ENCODE measurements around the gene CREB3L2. TPM values are rescaled to one million over a fixed set of nuclear protein-coding genes. Genes with fewer than 3 reads are reported as not detected.

CREB3L2 gene
- total RNA-seq, 1 donor from 2014 or later = 61.8 TPM

DNA sequence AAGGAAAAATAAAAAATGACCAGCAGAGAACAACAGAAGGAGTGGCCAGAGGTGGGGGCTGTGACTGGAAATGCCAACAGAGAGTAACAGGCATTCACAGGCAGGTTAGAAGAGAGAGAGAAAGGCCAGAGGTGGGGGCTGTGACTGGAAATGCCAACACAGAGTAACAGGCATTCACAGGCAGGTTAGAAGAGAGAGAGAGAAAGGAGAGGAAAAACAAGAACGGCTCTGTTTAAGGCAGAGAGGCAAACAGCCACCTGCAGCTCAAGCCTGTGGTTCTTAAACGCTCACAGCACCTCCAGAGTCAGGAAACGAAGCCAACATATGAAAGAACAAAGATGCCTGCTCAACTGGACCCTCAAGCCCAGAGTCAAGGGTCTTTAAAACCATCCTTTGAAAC, 115.6 kb downstream of the CREB3L2 start:
- DNase-seq (no peak), ATAC-seq (no peak)
- intact Hi-C loops (cut with DNase I) = loop anchor here (10.0 kb wide), 1 partner anchor 231 kb away; no protein-coding TSS in a partner anchor
- Histone ChIP-seq H3K4me3 (no peak overlapping the region), H3K36me3 (peaks cover 62% of the 10 kb centered on the region), H3K4me1 (no peaks in the 10 kb centered on the region), H3K27ac (no peak overlapping the region), H3K9me3 (no peaks in the 10 kb centered on the region), H3K27me3 (no peaks in the 10 kb centered on the region)
- TF ChIP-seq, protein P1, sequence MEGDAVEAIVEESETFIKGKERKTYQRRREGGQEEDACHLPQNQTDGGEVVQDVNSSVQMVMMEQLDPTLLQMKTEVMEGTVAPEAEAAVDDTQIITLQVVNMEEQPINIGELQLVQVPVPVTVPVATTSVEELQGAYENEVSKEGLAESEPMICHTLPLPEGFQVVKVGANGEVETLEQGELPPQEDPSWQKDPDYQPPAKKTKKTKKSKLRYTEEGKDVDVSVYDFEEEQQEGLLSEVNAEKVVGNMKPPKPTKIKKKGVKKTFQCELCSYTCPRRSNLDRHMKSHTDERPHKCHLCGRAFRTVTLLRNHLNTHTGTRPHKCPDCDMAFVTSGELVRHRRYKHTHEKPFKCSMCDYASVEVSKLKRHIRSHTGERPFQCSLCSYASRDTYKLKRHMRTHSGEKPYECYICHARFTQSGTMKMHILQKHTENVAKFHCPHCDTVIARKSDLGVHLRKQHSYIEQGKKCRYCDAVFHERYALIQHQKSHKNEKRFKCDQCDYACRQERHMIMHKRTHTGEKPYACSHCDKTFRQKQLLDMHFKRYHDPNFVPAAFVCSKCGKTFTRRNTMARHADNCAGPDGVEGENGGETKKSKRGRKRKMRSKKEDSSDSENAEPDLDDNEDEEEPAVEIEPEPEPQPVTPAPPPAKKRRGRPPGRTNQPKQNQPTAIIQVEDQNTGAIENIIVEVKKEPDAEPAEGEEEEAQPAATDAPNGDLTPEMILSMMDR (IDR thresholded peaks at IDR 0.05) = no peak

DNA sequence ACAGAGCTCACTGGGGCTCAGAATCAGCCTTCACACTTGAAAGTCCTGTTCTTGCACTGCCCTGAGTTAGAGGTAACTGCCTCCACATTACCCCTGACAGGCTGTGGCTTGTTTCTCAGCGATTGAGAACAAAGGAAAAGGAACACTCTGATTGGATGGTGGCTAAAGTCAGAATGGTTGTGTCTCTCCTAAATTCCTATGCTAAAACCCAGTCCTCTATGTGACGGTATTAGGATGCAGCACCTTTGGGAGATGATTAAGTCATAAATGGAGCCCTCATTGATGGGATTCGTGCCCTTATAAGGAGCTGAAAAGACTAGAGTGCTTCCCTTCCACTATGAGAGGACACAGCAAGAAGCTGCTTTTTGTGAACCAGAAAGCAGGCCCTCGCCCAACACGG, 116.2 kb downstream of the CREB3L2 start:
- Histone ChIP-seq H3K36me3 (peaks cover 68% of the 10 kb centered on the region), H3K27me3 (no peaks in the 10 kb centered on the region), H3K4me3 (no peak overlapping the region), H3K27ac (no peak overlapping the region), H3K4me1 (no peaks in the 10 kb centered on the region), H3K9me3 (no peaks in the 10 kb centered on the region)
- DNase-seq (no peak), ATAC-seq (no peak)
- TF ChIP-seq, protein P1 (IDR thresholded peaks at IDR 0.05) = no peak
- intact Hi-C loops (cut with DNase I) = loop anchor here (10.0 kb wide), 1 partner anchor 231 kb away; no protein-coding TSS in a partner anchor

DNA sequence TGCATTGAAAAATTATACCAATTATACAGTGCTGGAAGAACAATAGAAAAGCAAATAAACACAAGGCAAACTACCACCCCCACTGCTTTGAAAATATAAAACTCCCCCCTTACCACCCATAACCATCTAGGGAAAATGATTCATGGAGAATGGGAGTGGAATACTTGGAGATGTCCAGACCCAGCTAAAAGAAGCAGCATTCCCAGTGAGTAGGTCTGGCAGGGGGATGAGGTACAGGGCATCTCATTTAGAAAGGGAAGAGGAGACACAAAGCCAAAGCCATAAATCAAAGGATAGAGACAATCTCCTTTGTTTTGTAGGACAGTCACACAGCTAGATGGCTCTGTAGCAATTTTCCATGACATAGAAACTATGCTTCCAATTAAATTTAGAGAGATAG, 119.1 kb downstream of the CREB3L2 start:
- ATAC-seq (no peak), DNase-seq (no peak)
- Histone ChIP-seq H3K4me1 (no peaks in the 10 kb centered on the region), H3K36me3 (peaks cover 93% of the 10 kb centered on the region), H3K27me3 (no peaks in the 10 kb centered on the region), H3K27ac (no peak overlapping the region), H3K4me3 (no peak overlapping the region), H3K9me3 (no peaks in the 10 kb centered on the region)
- intact Hi-C loops (cut with DNase I) = loop anchor here (10.0 kb wide), 1 partner anchor 228 kb away; no protein-coding TSS in a partner anchor
- TF ChIP-seq, protein P1 (IDR thresholded peaks at IDR 0.05) = no peak

DNA sequence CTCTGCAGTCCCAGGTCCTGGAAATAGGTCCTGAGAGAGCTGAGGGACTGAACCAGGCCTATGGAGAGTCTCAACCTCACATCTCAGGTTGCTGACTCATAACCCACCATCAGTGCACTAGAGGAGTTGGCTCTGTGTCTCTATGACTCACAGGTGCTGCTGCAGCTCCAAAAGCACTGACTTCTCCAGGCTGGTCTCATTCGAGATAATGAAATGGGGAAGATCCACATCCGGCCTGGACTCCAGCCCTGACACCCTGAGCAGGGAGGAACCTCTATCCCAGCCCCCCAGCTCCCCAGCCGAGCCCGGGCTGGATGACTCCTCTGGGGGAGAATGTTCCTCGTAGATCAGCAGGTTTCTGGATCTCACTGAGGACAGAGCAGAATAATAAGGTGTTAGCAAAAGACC, 119.6 kb downstream of the CREB3L2 start:
- intact Hi-C loops (cut with DNase I) = loop anchor here (10.0 kb wide), 1 partner anchor 227 kb away; no protein-coding TSS in a partner anchor
- DNase-seq = no peak
- Histone ChIP-seq H3K9me3 (no peaks in the 10 kb centered on the region), H3K27ac (no peak overlapping the region), H3K27me3 (no peaks in the 10 kb centered on the region), H3K4me1 (no peaks in the 10 kb centered on the region), H3K36me3 (peaks cover 96% of the 10 kb centered on the region), H3K4me3 (no peak overlapping the region)
- no peak for ATAC-seq
- TF ChIP-seq, protein P1 (IDR thresholded peaks at IDR 0.05) = no peak

DNA sequence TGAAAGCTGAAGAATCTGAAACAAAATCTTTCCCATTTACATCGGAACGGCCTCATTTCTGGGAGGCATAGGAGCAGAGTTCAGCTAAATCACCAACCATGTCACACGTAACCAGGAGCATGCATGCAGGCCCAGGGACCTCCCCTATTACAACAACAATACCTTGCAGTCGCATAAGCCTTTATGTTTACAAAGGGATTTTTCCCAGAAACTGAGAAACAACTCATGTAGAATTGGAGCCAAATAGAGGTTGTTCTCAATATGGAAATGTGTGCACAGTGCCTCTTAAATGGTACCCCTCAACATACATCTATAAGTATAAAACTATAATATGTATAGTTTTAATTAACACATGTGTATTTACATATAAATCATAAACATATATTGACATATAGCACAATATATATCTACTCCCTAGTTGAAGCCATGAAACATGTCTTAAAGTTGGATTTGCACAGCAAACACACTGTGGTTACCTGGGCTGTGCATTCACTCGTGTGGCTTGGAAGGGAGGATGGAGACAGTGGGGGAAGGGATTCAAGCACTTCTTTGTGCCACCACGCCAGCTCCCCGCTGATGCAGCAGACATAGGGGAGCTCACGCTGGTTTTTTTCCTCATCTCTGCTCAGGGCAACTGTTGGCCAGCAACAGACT, 120.2 kb downstream of the CREB3L2 start:
- H3K4me1 ChIP-seq = peaks cover 1% of the 10 kb centered on the region
- TF ChIP-seq, protein P1 (IDR thresholded peaks at IDR 0.05) = no peak
- no peaks in the 10 kb centered on the region for H3K27me3 ChIP-seq
- peaks cover 93% of the 10 kb centered on the region for H3K36me3 ChIP-seq
- no peak overlapping the region for H3K4me3 ChIP-seq
- no peak for DNase-seq
- ATAC-seq = no peak
- intact Hi-C loops (cut with DNase I) = loop anchor here (10.0 kb wide), 1 partner anchor 227 kb away; no protein-coding TSS in a partner anchor
- no peak overlapping the region for H3K27ac ChIP-seq
- H3K9me3 ChIP-seq = no peaks in the 10 kb centered on the region
